Spleen (tissue), 7 donors: Measurements from ENCODE around the gene ZSWIM6.

Source experiments
- POLR2AphosphoS5 ChIP-seq, 3 donors: sonication (generic); formaldehyde crosslinking; IDR thresholded peaks; one replicate each; pipeline ENCODE4 v1.5.1; 2017; ENCODE audit warnings: antibody characterized with exemption in 3 of 3
- TF ChIP-seq, protein P1 (sequence below), 11 experiments: fragments of 200-600 bp in 7 of 11; fragments of 450-650 bp in 4 of 11; sonication (generic) in 4 of 11; IDR thresholded peaks in 8 of 11; conservative IDR thresholded peaks in 3 of 11; 1 replicate in 7 of 11; 2 replicates in 4 of 11; pipeline versions ENCODE4 v1.4.0 to v1.8.0; 2016 to 2021; ENCODE audit warnings: antibody characterized with exemption in 11 of 11, inconsistent platforms in 4 of 11, mild to moderate bottlenecking in 1 of 11
- donor health status: DM: no; HTN: no; CAD: no; lungs with moderate emphysema.
- donor health status: DM: no; HTN: no; CAD: no.
- donor health status: DM: no; HTN: no; CAD: no.

DNA sequence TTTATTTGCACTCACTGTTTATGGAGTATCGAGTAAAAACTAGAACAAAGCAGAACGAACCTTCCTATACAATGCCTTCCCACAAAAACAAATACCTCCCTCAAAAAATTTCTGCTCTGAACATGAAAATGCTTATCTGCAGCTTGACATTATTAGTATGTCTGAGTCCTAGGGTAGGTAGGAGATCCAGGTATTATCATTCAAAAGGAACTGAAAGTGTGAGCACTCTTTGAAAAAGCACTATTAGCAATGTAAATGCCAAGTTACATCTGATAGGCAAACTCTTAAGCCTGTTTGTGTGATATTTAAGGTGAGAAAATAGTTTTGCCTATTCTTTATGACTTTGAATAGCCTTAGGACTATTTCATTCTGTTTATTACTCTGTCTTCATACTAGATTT is 47.6 kb downstream of the ZSWIM6 start:
- TF ChIP-seq, protein P1, sequence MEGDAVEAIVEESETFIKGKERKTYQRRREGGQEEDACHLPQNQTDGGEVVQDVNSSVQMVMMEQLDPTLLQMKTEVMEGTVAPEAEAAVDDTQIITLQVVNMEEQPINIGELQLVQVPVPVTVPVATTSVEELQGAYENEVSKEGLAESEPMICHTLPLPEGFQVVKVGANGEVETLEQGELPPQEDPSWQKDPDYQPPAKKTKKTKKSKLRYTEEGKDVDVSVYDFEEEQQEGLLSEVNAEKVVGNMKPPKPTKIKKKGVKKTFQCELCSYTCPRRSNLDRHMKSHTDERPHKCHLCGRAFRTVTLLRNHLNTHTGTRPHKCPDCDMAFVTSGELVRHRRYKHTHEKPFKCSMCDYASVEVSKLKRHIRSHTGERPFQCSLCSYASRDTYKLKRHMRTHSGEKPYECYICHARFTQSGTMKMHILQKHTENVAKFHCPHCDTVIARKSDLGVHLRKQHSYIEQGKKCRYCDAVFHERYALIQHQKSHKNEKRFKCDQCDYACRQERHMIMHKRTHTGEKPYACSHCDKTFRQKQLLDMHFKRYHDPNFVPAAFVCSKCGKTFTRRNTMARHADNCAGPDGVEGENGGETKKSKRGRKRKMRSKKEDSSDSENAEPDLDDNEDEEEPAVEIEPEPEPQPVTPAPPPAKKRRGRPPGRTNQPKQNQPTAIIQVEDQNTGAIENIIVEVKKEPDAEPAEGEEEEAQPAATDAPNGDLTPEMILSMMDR (IDR thresholded peaks at IDR 0.05 in 8 of 11, conservative IDR thresholded peaks at IDR 0.05 in 3 of 11): no peak
- TF ChIP-seq POLR2AphosphoS5 (IDR thresholded peaks at IDR 0.05): no peak
